DND-41 (cell line): ENCODE measurements around the gene GPR68.

ENCODE experiments used
- EZH2 ChIP-seq: IDR thresholded peaks from 3 replicates; pipeline ENCODE4 v1.6.1; 2012; ENCODE audit warnings: borderline replicate concordance, low read depth, mild to moderate bottlenecking, moderate library complexity, low read length, inconsistent platforms; ENCODE audit not compliant: severe bottlenecking
- TF ChIP-seq, protein P1 (sequence below): IDR thresholded peaks from 2 replicates; pipeline ENCODE4 v1.5.1; 2012; ENCODE audit warnings: borderline replicate concordance, low read length, moderate library complexity, mild to moderate bottlenecking; ENCODE audit not compliant: poor library complexity, severe bottlenecking; ENCODE audit errors: extremely low read depth

DNA sequence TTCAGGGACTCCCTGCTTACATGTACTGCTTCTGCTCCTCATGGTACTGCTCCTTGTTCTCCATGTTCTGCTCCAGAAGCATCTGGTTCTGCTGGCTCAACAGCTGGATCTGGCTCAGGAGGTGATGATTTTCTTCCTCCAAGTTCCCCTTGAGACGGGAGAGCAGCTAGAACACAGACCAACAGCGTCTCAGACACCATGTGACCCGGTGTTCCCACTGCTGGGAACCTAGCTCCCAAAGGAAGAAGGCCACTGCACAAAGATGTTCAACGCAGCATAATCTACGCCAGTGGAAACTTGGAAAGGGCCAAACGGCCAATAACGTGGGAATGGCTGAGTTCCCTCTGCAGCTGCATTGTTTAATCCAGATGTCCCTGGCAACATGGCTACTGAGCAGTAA is 49.6 kb upstream of the GPR68 start:
- TF ChIP-seq, protein P1, sequence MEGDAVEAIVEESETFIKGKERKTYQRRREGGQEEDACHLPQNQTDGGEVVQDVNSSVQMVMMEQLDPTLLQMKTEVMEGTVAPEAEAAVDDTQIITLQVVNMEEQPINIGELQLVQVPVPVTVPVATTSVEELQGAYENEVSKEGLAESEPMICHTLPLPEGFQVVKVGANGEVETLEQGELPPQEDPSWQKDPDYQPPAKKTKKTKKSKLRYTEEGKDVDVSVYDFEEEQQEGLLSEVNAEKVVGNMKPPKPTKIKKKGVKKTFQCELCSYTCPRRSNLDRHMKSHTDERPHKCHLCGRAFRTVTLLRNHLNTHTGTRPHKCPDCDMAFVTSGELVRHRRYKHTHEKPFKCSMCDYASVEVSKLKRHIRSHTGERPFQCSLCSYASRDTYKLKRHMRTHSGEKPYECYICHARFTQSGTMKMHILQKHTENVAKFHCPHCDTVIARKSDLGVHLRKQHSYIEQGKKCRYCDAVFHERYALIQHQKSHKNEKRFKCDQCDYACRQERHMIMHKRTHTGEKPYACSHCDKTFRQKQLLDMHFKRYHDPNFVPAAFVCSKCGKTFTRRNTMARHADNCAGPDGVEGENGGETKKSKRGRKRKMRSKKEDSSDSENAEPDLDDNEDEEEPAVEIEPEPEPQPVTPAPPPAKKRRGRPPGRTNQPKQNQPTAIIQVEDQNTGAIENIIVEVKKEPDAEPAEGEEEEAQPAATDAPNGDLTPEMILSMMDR: no peak
- TF ChIP-seq EZH2: no peak
